ENCODE measurements around the gene MITF.

MITF gene

DNA sequence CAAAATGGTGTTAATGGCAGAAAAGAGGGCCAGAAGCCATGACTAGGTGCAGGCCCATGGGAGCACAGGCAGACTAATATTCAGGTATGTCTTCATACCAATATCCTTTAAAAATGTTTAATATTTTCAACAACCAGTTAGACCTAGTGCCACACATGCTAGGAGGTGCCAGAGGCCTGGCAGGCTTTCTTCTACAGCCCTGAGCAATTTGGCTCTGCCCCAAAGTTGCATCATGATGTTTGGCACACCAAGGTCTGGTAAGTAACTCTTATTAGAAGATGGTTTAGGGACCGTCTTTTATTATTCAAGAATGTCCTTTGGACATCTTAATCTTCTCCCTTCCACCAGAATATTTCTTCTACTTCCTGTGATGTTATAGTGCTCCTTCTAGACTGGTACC is 34.8 kb downstream of the MITF start:
- H3K4me3 ChIP-seq (ENCODE audit: low read depth, low read length) = no peak overlapping the region
- TF ChIP-seq MYC (IDR thresholded peaks at IDR 0.05; ENCODE audit: low read depth, low read length) (no peak), POLR2A (IDR thresholded peaks at IDR 0.05; ENCODE audit: extremely low read depth, insufficient read length) (no peak)
- TF ChIP-seq, protein P1, sequence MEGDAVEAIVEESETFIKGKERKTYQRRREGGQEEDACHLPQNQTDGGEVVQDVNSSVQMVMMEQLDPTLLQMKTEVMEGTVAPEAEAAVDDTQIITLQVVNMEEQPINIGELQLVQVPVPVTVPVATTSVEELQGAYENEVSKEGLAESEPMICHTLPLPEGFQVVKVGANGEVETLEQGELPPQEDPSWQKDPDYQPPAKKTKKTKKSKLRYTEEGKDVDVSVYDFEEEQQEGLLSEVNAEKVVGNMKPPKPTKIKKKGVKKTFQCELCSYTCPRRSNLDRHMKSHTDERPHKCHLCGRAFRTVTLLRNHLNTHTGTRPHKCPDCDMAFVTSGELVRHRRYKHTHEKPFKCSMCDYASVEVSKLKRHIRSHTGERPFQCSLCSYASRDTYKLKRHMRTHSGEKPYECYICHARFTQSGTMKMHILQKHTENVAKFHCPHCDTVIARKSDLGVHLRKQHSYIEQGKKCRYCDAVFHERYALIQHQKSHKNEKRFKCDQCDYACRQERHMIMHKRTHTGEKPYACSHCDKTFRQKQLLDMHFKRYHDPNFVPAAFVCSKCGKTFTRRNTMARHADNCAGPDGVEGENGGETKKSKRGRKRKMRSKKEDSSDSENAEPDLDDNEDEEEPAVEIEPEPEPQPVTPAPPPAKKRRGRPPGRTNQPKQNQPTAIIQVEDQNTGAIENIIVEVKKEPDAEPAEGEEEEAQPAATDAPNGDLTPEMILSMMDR (IDR thresholded peaks at IDR 0.05; ENCODE audit: low read depth, low read length) = no peak
- TF ChIP-seq, protein P2, sequence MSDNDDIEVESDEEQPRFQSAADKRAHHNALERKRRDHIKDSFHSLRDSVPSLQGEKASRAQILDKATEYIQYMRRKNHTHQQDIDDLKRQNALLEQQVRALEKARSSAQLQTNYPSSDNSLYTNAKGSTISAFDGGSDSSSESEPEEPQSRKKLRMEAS (IDR thresholded peaks at IDR 0.05; ENCODE audit: low read depth, low read length) = no peak
- no peak for DNase-seq (ENCODE audit: low read depth)

DNA sequence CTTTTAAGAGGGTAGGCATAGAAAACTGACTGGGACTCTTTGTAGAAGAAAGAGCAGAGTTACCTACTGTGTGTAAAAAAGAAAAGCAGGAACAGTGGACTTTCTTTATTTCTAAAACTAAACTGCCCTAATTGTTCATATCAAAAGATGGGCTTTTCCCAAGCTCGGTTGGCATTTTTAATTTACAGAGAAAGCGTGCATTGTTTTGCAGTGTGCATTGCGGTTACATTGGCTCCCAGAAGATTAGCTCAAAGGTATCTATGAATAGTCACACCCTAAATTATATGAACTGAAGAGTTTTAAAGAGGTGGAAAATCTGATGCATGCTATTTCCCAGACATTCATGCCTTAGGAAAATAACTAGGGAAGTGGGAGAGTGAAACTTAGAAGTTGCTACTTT is 36.5 kb downstream of the MITF start:
- TF ChIP-seq POLR2A (IDR thresholded peaks at IDR 0.05; ENCODE audit: extremely low read depth, insufficient read length) = no peak
- TF ChIP-seq MYC (IDR thresholded peaks at IDR 0.05; ENCODE audit: low read depth, low read length) = no peak
- TF ChIP-seq, protein P2 (IDR thresholded peaks at IDR 0.05; ENCODE audit: low read depth, low read length) = no peak
- TF ChIP-seq, protein P1 (IDR thresholded peaks at IDR 0.05; ENCODE audit: low read depth, low read length) = no peak
- DNase-seq (ENCODE audit: low read depth) = no peak
- no peak overlapping the region for H3K4me3 ChIP-seq (ENCODE audit: low read depth, low read length)

DNA sequence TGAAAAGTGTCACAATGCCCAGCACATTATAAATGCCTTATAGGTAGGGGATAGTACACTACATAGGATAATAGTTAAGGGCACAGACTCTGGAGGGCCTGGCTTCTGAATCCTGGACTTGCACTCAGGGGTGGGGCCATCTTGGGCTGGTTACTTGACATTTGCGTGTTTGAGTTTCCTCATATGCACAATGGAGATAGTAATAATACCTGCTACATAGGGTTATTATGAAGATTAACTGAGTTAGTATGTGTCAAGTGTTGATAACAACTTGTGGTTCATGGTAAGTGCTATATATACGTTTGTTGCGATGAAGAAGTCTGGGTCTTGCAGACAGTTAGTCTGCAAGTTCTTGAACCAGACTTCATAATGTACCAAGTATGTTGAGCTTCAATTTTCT is 37.0 kb downstream of the MITF start:
- no peak for DNase-seq (ENCODE audit: low read depth)
- TF ChIP-seq POLR2A (IDR thresholded peaks at IDR 0.05; ENCODE audit: extremely low read depth, insufficient read length) (no peak), MYC (IDR thresholded peaks at IDR 0.05; ENCODE audit: low read depth, low read length) (no peak)
- TF ChIP-seq, protein P2 (IDR thresholded peaks at IDR 0.05; ENCODE audit: low read depth, low read length) = no peak
- TF ChIP-seq, protein P1 (IDR thresholded peaks at IDR 0.05; ENCODE audit: low read depth, low read length) = no peak

DNA sequence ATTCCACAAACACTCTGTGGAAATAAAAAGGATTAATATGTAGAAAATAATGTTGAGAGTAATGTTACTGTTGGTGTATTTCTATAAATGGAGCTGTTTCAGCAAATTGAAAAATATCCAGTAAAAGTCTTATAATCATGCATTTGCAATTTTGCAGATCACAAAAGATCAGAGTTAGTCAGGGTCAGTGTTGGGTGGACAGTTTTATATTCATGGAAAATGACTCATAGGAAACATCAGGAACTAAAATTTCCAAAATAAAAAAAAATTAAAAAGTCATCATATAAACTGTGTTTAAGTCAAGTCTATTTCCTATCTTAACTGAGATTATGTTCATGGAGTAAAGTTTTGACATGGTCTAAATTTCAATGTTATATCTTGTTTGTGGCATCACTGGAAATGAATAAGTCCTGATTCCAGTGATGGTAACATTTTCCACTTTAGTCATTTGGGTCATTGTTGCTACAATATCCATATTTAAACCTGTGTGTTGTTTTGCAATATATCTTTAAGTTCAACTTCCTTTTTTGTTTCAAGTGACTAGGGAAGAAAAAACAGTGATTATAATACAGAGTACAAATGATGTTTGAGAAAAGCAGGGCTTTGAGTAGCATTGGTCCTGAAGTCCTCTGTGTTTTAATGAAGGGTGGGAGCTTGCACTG is 37.8 kb downstream of the MITF start:
- peak; percentile 4 for DNase-seq (ENCODE audit: low read depth)
- TF ChIP-seq POLR2A (IDR thresholded peaks at IDR 0.05; ENCODE audit: extremely low read depth, insufficient read length) = no peak
- H3K4me3 ChIP-seq (ENCODE audit: low read depth, low read length) = no peak overlapping the region

More for the DNA sequence above, 37.0 kb downstream of the MITF start:
- no peak overlapping the region for H3K4me3 ChIP-seq (ENCODE audit: low read depth, low read length)

DNA sequence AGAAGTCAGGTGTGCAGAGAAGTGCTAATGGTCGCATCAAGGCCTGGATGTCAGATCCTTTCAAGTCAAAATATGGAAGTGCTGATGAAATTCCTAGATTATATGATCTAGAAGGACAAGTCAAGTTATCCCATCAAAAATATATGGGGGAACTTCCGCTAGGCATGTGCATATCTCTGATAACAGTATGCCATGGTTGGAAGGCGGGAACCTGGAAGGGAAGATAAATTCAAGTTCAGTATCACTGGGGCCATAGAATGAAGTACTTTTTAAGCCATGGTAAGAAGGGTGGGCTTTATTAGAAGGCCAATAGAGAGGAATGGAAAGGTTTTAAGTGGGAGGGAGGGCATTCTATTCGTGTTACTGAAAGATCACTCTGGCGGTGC is 38.3 kb downstream of the MITF start:
- H3K4me3 ChIP-seq (ENCODE audit: low read depth, low read length) = no peak overlapping the region
- DNase-seq (ENCODE audit: low read depth) = no peak
- TF ChIP-seq POLR2A (IDR thresholded peaks at IDR 0.05; ENCODE audit: extremely low read depth, insufficient read length) = no peak
- TF ChIP-seq, protein P2 (IDR thresholded peaks at IDR 0.05; ENCODE audit: low read depth, low read length) = no peak
- TF ChIP-seq MYC (IDR thresholded peaks at IDR 0.05; ENCODE audit: low read depth, low read length) = no peak
- TF ChIP-seq, protein P1 (IDR thresholded peaks at IDR 0.05; ENCODE audit: low read depth, low read length) = no peak

DNA sequence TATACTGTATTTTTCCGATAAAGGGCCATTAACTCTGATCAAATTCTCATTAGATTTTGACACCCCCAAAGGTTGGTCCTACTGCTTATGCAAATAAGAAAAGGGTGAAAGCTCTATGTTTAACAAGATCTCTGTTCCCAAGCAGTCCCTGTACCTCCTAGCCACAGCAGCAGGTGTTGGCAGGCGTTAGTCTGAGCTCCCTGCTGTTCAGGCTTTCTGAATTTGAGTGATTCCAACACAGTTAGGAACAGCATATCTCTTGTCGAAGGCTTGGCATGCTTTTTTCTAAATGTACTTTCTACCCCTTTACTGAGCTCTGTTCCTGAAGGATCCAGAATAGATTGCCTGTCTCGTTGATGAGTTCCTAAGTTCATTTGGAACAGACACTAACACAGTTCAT is 42.3 kb downstream of the MITF start:
- TF ChIP-seq POLR2A (IDR thresholded peaks at IDR 0.05; ENCODE audit: extremely low read depth, insufficient read length) (no peak), MYC (IDR thresholded peaks at IDR 0.05; ENCODE audit: low read depth, low read length) (no peak)
- TF ChIP-seq, protein P1 (IDR thresholded peaks at IDR 0.05; ENCODE audit: low read depth, low read length) = no peak
- TF ChIP-seq, protein P2 (IDR thresholded peaks at IDR 0.05; ENCODE audit: low read depth, low read length) = no peak
- H3K4me3 ChIP-seq (ENCODE audit: low read depth, low read length) = no peak overlapping the region
- no peak for DNase-seq (ENCODE audit: low read depth)
